DND-41 (cell line): ENCODE results near the gene SPNS1.

Source experiments
- ATAC-seq: fragments of 200-7000 bp; cut with Tn5 transposase; 3 replicates; pipeline ENCODE4 v1.9.1; 2021; ENCODE audit warnings: low read depth; ENCODE audit not compliant: insufficient read depth
- DNase-seq: peaks from one replicate; pipeline ENCODE4 v3.0.0-alpha.2; 2020
- H2AFZ ChIP-seq: 2 replicates; pipeline ENCODE4 v1.6.0; 2012; ENCODE audit warnings: low read depth, low read length
- H3K27ac ChIP-seq: 2 replicates; pipeline ENCODE4 v1.5.1; 2012; ENCODE audit warnings: low read length, inconsistent platforms
- H3K27me3 ChIP-seq: fragments of 200-600 bp; sonication (generic); 2 replicates; pipeline ENCODE4 v1.6.0; 2012; ENCODE audit warnings: low read length, mild to moderate bottlenecking, inconsistent platforms; ENCODE audit not compliant: insufficient read depth, poor library complexity
- H3K36me3 ChIP-seq: 2 replicates; pipeline ENCODE4 v1.5.1; 2012; ENCODE audit warnings: low read length, inconsistent platforms; ENCODE audit not compliant: insufficient read depth
- H3K4me1 ChIP-seq: 2 replicates; pipeline ENCODE4 v1.5.1; 2012; ENCODE audit warnings: mild to moderate bottlenecking, low read length; ENCODE audit not compliant: insufficient read depth
- H3K4me2 ChIP-seq: 2 replicates; pipeline ENCODE4 v1.6.0; 2012; ENCODE audit warnings: mild to moderate bottlenecking, moderate library complexity, low read length, inconsistent platforms; ENCODE audit not compliant: insufficient read depth
- H3K4me3 ChIP-seq, 2 experiments: fragments of 200-600 bp in 1 of 2; shearing (Covaris generic) in 1 of 2; 2 replicates each; pipeline ENCODE4 v1.5.1; 2012 to 2016; ENCODE audit warnings: inconsistent platforms in 2 of 2, low read length in 2 of 2, mild to moderate bottlenecking in 2 of 2, low read depth in 1 of 2, moderate library complexity in 1 of 2
- H3K79me2 ChIP-seq: 2 replicates; pipeline ENCODE4 v1.6.0; 2012; ENCODE audit warnings: low read length, inconsistent platforms; ENCODE audit not compliant: insufficient read depth
- H3K9ac ChIP-seq: 2 replicates; pipeline ENCODE4 v1.6.0; 2012; ENCODE audit warnings: low read depth, mild to moderate bottlenecking, inconsistent platforms, low read length, moderate library complexity
- H3K9me3 ChIP-seq: 2 replicates; pipeline ENCODE4 v1.5.1; 2012; ENCODE audit warnings: low read length, moderate library complexity, mild to moderate bottlenecking, inconsistent platforms; ENCODE audit not compliant: insufficient read depth, severe bottlenecking
- H4K20me1 ChIP-seq: 2 replicates; pipeline ENCODE4 v1.6.0; 2012; ENCODE audit warnings: low read length; ENCODE audit not compliant: insufficient read depth
- CTCF ChIP-seq: IDR thresholded peaks from 2 replicates; pipeline ENCODE4 v1.5.1; 2012; ENCODE audit warnings: borderline replicate concordance, low read length, moderate library complexity, mild to moderate bottlenecking; ENCODE audit not compliant: poor library complexity, severe bottlenecking; ENCODE audit errors: extremely low read depth
- EZH2 ChIP-seq: IDR thresholded peaks from 3 replicates; pipeline ENCODE4 v1.6.1; 2012; ENCODE audit warnings: borderline replicate concordance, low read depth, mild to moderate bottlenecking, moderate library complexity, low read length, inconsistent platforms; ENCODE audit not compliant: severe bottlenecking

SPNS1 gene

GRCh38 chr16:28935924-28936783, 38.4 kb upstream of the SPNS1 start:
- Histone ChIP-seq H3K36me3 (no peaks in the 10 kb centered on the region), H3K4me2 (no peak overlapping the region), H3K9me3 (no peaks in the 10 kb centered on the region), H3K4me1 (peaks cover 23% of the 10 kb centered on the region), H3K9ac (no peak overlapping the region), H3K79me2 (no peaks in the 10 kb centered on the region), H3K27me3 (no peaks in the 10 kb centered on the region), H3K27ac (no peak overlapping the region), H2AFZ (peak overlapping the region; percentile 39), H4K20me1 (no peaks in the 10 kb centered on the region), H3K4me3 (no peak overlapping the region)
- ATAC-seq (peak; percentile 87), DNase-seq (peak; percentile 69)
- TF ChIP-seq EZH2, result no peak
- no peak for TF ChIP-seq CTCF

GRCh38 chr16:28936784-28937155, 37.8 kb upstream of the SPNS1 start:
- DNase-seq (no peak), ATAC-seq (no peak)
- H3K79me2 ChIP-seq, result no peaks in the 10 kb centered on the region
- peaks cover 17% of the 10 kb centered on the region for H3K4me1 ChIP-seq
- H2AFZ ChIP-seq, result no peak overlapping the region
- no peaks in the 10 kb centered on the region for H3K9me3 ChIP-seq
- TF ChIP-seq EZH2 (no peak), CTCF (no peak)
- no peaks in the 10 kb centered on the region for H3K36me3 ChIP-seq
- H3K4me3 ChIP-seq, result no peak overlapping the region
- H3K27ac ChIP-seq, result no peak overlapping the region
- no peak overlapping the region for H3K9ac ChIP-seq
- H3K4me2 ChIP-seq, result no peak overlapping the region
- H4K20me1 ChIP-seq, result no peaks in the 10 kb centered on the region
- no peaks in the 10 kb centered on the region for H3K27me3 ChIP-seq

GRCh38 chr16:28937222-28937876, 37.2 kb upstream of the SPNS1 start:
- Histone ChIP-seq H3K4me2 (no peak overlapping the region), H3K27me3 (no peaks in the 10 kb centered on the region), H3K9ac (no peak overlapping the region), H3K79me2 (no peaks in the 10 kb centered on the region), H3K4me1 (peaks cover 11% of the 10 kb centered on the region), H3K9me3 (no peaks in the 10 kb centered on the region), H3K4me3 (no peak overlapping the region), H3K27ac (no peak overlapping the region), H4K20me1 (no peaks in the 10 kb centered on the region), H2AFZ (no peak overlapping the region), H3K36me3 (no peaks in the 10 kb centered on the region)
- ATAC-seq (0 out of 3 replicates have a peak, but pooled peaks have one; percentile 35), DNase-seq (no peak)
- TF ChIP-seq CTCF, result peak; percentile 25
- TF ChIP-seq EZH2, result no peak
